Mucosa of rectum (tissue), 2 donors: ENCODE data around the gene MYCBP2.
A peak's percentile ranks its signal among the peaks of the same experiment; 100 is the strongest.
"Not testable (repeated sequence)": the region's sequence is repeated elsewhere in the genome, so short reads cannot be mapped to it uniquely, and the experiment has no call there.

Experiments
- H3K27ac ChIP-seq, 2 donors: one replicate each; pipeline ENCODE4 v1.7.0; 2013; ENCODE audit warnings: inconsistent platforms in 2 of 2, low read depth in 2 of 2, low read length in 2 of 2
- H3K27me3 ChIP-seq, 2 donors: one replicate each; pipeline ENCODE4 v1.7.0; 2013; ENCODE audit warnings: low read length in 2 of 2; ENCODE audit not compliant: control insufficient read depth in 2 of 2, insufficient read depth in 2 of 2
- H3K36me3 ChIP-seq, 2 donors: one replicate each; pipeline ENCODE4 v1.7.0; 2013; ENCODE audit warnings: low read length in 2 of 2; ENCODE audit not compliant: control insufficient read depth in 2 of 2, insufficient read depth in 2 of 2
- H3K4me1 ChIP-seq, 2 donors: one replicate each; pipeline ENCODE4 v1.7.0; 2013; ENCODE audit warnings: low read length in 2 of 2, mild to moderate bottlenecking in 1 of 2; ENCODE audit not compliant: control insufficient read depth in 2 of 2, insufficient read depth in 2 of 2
- H3K4me3 ChIP-seq, 2 donors: one replicate each; pipeline ENCODE4 v1.7.0; 2013; ENCODE audit warnings: low read length in 2 of 2
- H3K9ac ChIP-seq, 2 donors: one replicate each; pipeline ENCODE4 v1.7.0; 2013; ENCODE audit warnings: low read length in 2 of 2, low read depth in 1 of 2, mild to moderate bottlenecking in 1 of 2
- H3K9me3 ChIP-seq, 2 donors: one replicate each; pipeline ENCODE4 v1.7.0; 2013; ENCODE audit warnings: low read length in 2 of 2; ENCODE audit not compliant: control insufficient read depth in 2 of 2
- donor health status: healthy.
- donor health status: Normal muscosa, but diverticular disease.

Gene MYCBP2

DNA sequence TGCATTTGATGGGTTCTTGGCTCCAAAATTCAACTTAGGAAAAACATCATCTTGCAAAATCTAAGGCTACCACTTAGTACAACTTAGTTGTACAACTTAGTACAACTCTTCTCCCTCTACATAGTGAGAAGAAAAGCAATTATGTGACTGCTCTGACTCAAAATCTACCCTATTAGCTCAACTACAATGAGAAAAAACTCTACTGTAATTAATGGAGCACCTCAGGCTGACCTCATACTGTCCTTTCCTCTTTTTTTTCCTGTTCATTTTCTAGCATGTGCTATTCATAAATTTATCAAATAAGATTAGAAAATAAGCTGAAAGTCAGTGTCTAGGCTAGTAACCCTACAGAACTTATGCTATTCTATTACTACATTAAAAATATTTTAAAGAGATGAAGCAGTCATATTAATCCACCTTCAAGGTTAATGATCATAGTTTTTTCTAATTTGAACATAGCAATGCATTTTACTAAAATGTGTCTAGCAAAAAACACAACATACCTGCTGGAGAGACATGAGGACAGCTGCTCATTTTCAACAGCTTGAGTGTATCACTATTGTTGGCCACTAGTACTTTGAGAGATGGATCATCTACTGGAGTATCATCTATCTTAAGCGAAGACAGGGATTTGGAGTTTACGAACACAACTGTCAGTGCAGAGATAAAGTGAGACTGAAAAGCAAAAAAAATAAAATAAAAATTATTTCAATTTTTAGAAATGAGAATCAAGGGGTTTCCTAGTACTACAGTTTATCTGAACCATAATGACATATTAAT is 311.8 kb downstream of the MYCBP2 start:
- Histone ChIP-seq H3K36me3 (peaks cover 71 to 73% of the 10 kb centered on the region in 2 donors), H3K4me1 (peaks cover 12% of the 10 kb centered on the region in 2 donors), H3K9me3 (no peaks in the 10 kb centered on the region), H3K4me3 (no peak overlapping the region), H3K27ac (no peak overlapping the region), H3K9ac (no peak overlapping the region), H3K27me3 (no peaks in the 10 kb centered on the region)

- Histone ChIP-seq H3K9ac (no peak overlapping the region), H3K27me3 (no peaks in the 10 kb centered on the region), H3K27ac (peak overlapping the region; percentile 28 to 42), H3K4me1 (peaks cover 6 to 12% of the 10 kb centered on the region in 2 donors), H3K4me3 (no peak overlapping the region), H3K36me3 (peaks cover 78% of the 10 kb centered on the region in 2 donors), H3K9me3 (no peaks in the 10 kb centered on the region)
These were observed 312.9 kb downstream of the MYCBP2 start for GRCh38 chr13:77013853-77014542.

DNA sequence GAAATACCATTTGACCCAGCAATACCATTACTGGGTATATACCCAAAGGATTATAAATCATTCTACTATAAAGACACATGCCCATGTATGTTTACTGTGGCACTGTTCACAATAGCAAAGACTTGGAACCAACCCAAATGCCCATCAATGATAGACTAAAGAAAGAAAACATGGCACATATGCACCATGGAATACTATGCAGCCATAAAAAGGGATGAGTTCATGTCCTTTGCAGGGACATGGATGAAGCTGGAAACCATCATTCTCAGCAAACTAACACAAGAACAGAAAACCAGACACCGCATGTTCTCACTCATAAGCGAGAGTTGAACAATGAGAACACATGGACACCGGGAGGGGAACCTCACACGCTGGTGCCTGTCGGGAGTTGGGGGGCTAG is 317.2 kb downstream of the MYCBP2 start:
- not testable (repeated sequence) for H3K27ac ChIP-seq, H3K9me3 ChIP-seq, H3K9ac ChIP-seq, H3K4me3 ChIP-seq, H3K27me3 ChIP-seq, H3K4me1 ChIP-seq
- peaks cover 60 to 63% of the 10 kb centered on the region in 2 donors for H3K36me3 ChIP-seq

DNA sequence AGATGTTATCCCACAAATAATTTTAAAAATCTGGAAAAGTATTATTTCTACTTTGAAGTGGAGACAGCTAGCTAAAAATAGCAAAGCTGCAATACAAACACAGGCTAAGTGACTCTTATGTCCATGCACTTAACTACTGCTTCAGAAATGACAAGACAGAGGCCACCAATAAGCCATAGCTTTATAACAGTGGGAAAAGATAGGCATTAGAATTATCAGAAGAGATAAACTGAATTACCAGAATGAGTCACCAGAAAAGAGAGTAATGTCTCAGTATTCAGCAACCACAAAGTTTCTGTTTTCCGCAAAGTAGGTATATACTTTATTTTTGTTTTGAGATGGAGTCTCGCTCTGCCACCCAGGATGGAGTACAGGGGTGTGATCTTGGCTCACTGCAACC is 317.9 kb downstream of the MYCBP2 start:
- Histone ChIP-seq H3K36me3 (peaks cover 53 to 55% of the 10 kb centered on the region in 2 donors), H3K9ac (no peak overlapping the region), H3K4me3 (no peak overlapping the region), H3K27me3 (no peaks in the 10 kb centered on the region), H3K9me3 (no peaks in the 10 kb centered on the region), H3K27ac (no peak overlapping the region), H3K4me1 (peaks cover 2% of the 10 kb centered on the region in 2 donors)

DNA sequence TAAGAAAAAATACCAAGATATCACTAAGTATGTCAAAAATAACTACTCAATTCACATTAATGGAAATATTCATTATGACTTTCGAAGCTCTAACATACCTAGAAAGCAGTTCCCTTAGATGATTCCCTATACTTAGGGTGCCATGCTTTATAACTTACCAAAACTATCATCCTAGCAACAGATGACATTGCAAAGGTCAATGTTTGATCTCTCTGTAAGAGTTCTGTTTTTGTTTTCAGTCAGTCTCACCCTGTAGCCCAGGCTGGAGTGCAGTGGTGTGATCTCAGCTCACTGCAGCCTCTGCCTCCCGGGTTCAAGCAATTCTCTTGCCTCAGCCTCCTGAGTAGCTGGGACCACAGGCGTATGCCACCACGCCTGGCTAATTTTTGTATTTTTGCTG is 318.6 kb downstream of the MYCBP2 start:
- H3K4me3 ChIP-seq, H3K9me3 ChIP-seq, H3K4me1 ChIP-seq, H3K27ac ChIP-seq, H3K9ac ChIP-seq, H3K27me3 ChIP-seq: not testable (repeated sequence)
- peaks cover 49 to 51% of the 10 kb centered on the region in 2 donors for H3K36me3 ChIP-seq

DNA sequence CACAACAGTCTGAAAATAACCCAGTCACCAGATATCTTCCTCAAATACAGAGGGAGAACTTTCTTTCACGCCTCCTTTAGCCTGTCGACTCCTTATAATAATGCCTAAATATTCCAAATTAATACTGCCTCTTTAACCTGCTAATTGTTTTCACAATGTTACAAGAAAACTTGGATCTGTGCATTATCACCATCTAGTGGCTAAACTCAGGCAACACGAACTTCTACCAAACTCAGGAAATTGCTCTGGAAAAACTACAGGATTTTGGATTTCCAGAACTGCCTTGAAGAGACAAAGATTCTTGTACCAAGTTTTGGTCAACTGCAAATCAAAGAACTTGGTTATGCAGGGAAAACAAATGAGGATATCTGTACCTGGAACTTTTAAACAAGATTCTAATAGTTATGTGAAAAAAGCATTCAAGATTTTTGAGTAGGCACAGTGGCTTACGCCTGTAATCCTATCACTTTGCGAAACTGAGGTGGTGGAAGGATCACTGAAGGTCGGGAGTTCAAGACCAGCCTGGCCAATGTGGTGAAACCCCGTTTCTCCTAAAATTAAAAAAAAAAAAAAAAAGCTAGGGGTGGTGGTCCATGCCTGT is 324.2 kb downstream of the MYCBP2 start:
- Histone ChIP-seq H3K27me3 (no peaks in the 10 kb centered on the region), H3K36me3 (peaks cover 30 to 31% of the 10 kb centered on the region in 2 donors), H3K9ac (no peak overlapping the region), H3K27ac (no peak overlapping the region), H3K4me1 (peaks cover 3 to 4% of the 10 kb centered on the region in 2 donors), H3K4me3 (no peak overlapping the region), H3K9me3 (no peaks in the 10 kb centered on the region)

DNA sequence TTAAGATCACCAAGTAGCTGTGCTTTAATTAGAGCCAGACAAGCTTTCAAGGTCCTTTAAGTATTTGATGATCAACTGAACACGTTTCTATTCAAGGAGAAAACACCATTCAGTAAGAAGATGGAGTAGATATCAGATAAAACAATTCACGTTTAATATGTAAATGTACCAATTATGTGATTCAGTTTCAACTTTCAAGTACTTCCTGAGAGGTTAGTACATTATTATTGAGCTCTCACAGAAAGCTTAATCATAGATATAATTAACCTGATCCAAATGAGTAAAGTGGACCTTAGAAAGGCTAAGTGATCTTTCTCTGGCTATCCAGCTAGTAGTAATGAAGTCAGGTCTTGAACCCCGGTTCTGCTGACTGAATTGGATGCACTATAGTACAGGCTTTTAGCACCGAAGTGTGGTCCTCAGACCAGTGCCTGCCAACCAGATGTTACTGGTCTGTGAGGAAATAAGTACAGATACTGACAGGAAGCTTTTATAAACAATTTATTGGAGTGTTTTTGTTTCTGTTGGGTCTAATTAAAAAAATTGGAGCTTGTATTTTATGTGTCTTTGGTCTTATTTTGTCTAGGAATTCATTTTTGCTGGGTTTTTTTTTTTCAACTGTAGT is 324.8 kb downstream of the MYCBP2 start:
- no peak overlapping the region for H3K9ac ChIP-seq
- H3K36me3 ChIP-seq = peaks cover 25 to 26% of the 10 kb centered on the region in 2 donors
- H3K4me3 ChIP-seq = no peak overlapping the region
- no peaks in the 10 kb centered on the region for H3K27me3 ChIP-seq
- no peak overlapping the region for H3K27ac ChIP-seq
- peaks cover 3 to 4% of the 10 kb centered on the region in 2 donors for H3K4me1 ChIP-seq
- H3K9me3 ChIP-seq = no peaks in the 10 kb centered on the region

- peaks cover 3 to 4% of the 10 kb centered on the region in 2 donors for H3K4me1 ChIP-seq
- no peaks in the 10 kb centered on the region for H3K27me3 ChIP-seq
- no peaks in the 10 kb centered on the region for H3K9me3 ChIP-seq
- no peak overlapping the region for H3K4me3 ChIP-seq
- H3K9ac ChIP-seq = no peak overlapping the region
- no peak overlapping the region for H3K27ac ChIP-seq
- peaks cover 20 to 23% of the 10 kb centered on the region in 2 donors for H3K36me3 ChIP-seq
These were observed 325.4 kb downstream of the MYCBP2 start for GRCh38 chr13:77001540-77001939.

GRCh38 chr13:77000475-77000874 is 326.4 kb downstream of the MYCBP2 start:
- peaks cover 23 to 24% of the 10 kb centered on the region in 2 donors for H3K36me3 ChIP-seq
- no peak overlapping the region for H3K27ac ChIP-seq
- H3K4me1 ChIP-seq = peaks cover 3 to 4% of the 10 kb centered on the region in 2 donors
- H3K4me3 ChIP-seq = no peak overlapping the region
- H3K9me3 ChIP-seq = no peaks in the 10 kb centered on the region
- no peaks in the 10 kb centered on the region for H3K27me3 ChIP-seq
- H3K9ac ChIP-seq = no peak overlapping the region
